Endothelial cell (in vitro differentiated cells): Measurements from ENCODE around the gene PRDM4. TPM values are rescaled to one million over a fixed set of nuclear protein-coding genes. Genes with fewer than 3 reads are reported as not detected.

ENCODE experiments used
- DNase-seq: peaks from one replicate; pipeline ENCODE4 v3.0.0; 2021; ENCODE audit warnings: low spot score
- H3K27ac Mint-ChIP-seq: one replicate; pipeline ENCODE4 v1.8.0; 2021; ENCODE audit warnings: mixed read lengths, inconsistent platforms; ENCODE audit not compliant: unreplicated experiment
- H3K27me3 Mint-ChIP-seq: one replicate; pipeline ENCODE4 v1.8.0; 2021; ENCODE audit warnings: mild to moderate bottlenecking, moderate library complexity, mixed read lengths, inconsistent platforms; ENCODE audit not compliant: unreplicated experiment
- H3K36me3 Mint-ChIP-seq: one replicate; pipeline ENCODE4 v1.8.0; 2021; ENCODE audit warnings: mild to moderate bottlenecking, low read depth, mixed read lengths, inconsistent platforms; ENCODE audit not compliant: unreplicated experiment
- H3K4me1 Mint-ChIP-seq: one replicate; pipeline ENCODE4 v1.8.0; 2021; ENCODE audit warnings: mild to moderate bottlenecking, mixed read lengths, inconsistent platforms; ENCODE audit not compliant: unreplicated experiment
- H3K4me3 Mint-ChIP-seq: one replicate; pipeline ENCODE4 v1.8.0; 2021; ENCODE audit warnings: mild to moderate bottlenecking, mixed read lengths, inconsistent platforms; ENCODE audit not compliant: unreplicated experiment
- H3K9me3 Mint-ChIP-seq: one replicate; pipeline ENCODE4 v1.8.0; 2021; ENCODE audit warnings: mixed read lengths, inconsistent platforms; ENCODE audit not compliant: unreplicated experiment
- total RNA-seq: library from RNA; stranded (reverse); fragmentation: NEBNext Ultra II Directional; extraction: Animal tissue kit (Norgen Biotek cat#: 25700); gene quantifications from one replicate; pipeline ENCODE4 v1.2.1, GENCODE V29; 2021; ENCODE audit not compliant: unreplicated experiment
- TF ChIP-seq, protein P1 (sequence below): fragments of 200-600 bp; sonication (generic); IDR thresholded peaks from one replicate; pipeline ENCODE4 v1.5.0; 2021; ENCODE audit warnings: antibody characterized with exemption; ENCODE audit not compliant: unreplicated experiment

The PRDM4 gene
- total RNA-seq, 1 donor from 2014 or later, result 23.0 TPM

GRCh38 chr12:107736914-107737313 is 24.0 kb downstream of the PRDM4 start:
- peaks cover 17% of the 10 kb centered on the region for H3K4me1 Mint-ChIP-seq
- H3K27ac Mint-ChIP-seq, result no peak overlapping the region
- H3K4me3 Mint-ChIP-seq, result no peak overlapping the region
- no peak for DNase-seq
- H3K9me3 Mint-ChIP-seq, result no peaks in the 10 kb centered on the region
- no peaks in the 10 kb centered on the region for H3K27me3 Mint-ChIP-seq
- TF ChIP-seq, protein P1, sequence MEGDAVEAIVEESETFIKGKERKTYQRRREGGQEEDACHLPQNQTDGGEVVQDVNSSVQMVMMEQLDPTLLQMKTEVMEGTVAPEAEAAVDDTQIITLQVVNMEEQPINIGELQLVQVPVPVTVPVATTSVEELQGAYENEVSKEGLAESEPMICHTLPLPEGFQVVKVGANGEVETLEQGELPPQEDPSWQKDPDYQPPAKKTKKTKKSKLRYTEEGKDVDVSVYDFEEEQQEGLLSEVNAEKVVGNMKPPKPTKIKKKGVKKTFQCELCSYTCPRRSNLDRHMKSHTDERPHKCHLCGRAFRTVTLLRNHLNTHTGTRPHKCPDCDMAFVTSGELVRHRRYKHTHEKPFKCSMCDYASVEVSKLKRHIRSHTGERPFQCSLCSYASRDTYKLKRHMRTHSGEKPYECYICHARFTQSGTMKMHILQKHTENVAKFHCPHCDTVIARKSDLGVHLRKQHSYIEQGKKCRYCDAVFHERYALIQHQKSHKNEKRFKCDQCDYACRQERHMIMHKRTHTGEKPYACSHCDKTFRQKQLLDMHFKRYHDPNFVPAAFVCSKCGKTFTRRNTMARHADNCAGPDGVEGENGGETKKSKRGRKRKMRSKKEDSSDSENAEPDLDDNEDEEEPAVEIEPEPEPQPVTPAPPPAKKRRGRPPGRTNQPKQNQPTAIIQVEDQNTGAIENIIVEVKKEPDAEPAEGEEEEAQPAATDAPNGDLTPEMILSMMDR, result no peak
- H3K36me3 Mint-ChIP-seq, result peaks cover 51% of the 10 kb centered on the region

DNA sequence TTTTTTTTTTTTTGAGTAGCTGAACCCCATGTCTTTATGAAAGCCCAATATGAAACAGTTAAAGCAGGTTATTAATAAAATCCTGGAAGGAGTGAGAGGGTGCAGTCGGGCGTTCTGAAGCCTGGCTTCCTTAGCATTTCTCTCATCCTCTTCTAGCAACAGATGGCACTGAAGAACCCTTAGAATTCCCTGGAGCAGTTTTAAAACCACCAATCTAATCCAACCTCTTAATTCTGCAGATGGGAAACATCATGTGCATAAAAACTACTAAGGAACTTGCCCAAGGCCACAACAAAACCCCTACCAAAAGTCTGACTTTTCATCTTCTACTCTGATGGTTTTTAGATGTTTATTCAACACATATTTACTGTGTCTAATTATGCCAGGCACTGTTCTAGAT is 25.2 kb downstream of the PRDM4 start:
- no peak for DNase-seq
- Mint-ChIP-seq H3K27ac (no peak overlapping the region), H3K27me3 (no peaks in the 10 kb centered on the region), H3K4me3 (no peak overlapping the region), H3K4me1 (peaks cover 26% of the 10 kb centered on the region), H3K9me3 (no peaks in the 10 kb centered on the region), H3K36me3 (peaks cover 45% of the 10 kb centered on the region)
- TF ChIP-seq, protein P1, result no peak

DNA sequence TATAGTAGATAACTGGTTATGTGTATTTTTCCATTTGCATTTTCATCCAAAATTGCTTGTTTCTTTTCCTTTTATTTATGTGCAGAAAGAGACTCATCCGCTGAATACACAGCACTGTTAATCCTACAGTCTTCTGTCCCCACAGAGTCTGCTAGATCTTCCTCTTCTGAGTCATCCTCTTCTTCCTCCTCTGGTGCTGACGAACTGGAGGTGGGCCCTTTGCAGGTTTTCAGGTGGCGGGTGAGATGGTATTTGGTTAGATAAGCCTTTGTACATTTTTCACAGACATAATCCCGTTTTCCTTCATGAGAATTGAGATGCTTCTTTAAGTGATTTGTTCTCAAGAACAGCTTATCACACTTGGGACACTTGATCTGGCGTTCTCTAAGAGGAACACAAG is 26.8 kb downstream of the PRDM4 start:
- peaks cover 34% of the 10 kb centered on the region for H3K4me1 Mint-ChIP-seq
- H3K9me3 Mint-ChIP-seq, result no peaks in the 10 kb centered on the region
- TF ChIP-seq, protein P1, result no peak
- no peak overlapping the region for H3K4me3 Mint-ChIP-seq
- peak overlapping the region; percentile 3 for H3K27ac Mint-ChIP-seq
- H3K36me3 Mint-ChIP-seq, result peaks cover 41% of the 10 kb centered on the region
- DNase-seq, result no peak
- no peaks in the 10 kb centered on the region for H3K27me3 Mint-ChIP-seq

GRCh38 chr12:107732365-107732764 is 28.6 kb downstream of the PRDM4 start:
- no peaks in the 10 kb centered on the region for H3K9me3 Mint-ChIP-seq
- H3K4me1 Mint-ChIP-seq, result peaks cover 36% of the 10 kb centered on the region
- H3K4me3 Mint-ChIP-seq, result no peak overlapping the region
- TF ChIP-seq, protein P1, result no peak
- peaks cover 32% of the 10 kb centered on the region for H3K36me3 Mint-ChIP-seq
- H3K27me3 Mint-ChIP-seq, result no peaks in the 10 kb centered on the region
- DNase-seq, result peak; percentile 13
- H3K27ac Mint-ChIP-seq, result peak overlapping the region; percentile 95

DNA sequence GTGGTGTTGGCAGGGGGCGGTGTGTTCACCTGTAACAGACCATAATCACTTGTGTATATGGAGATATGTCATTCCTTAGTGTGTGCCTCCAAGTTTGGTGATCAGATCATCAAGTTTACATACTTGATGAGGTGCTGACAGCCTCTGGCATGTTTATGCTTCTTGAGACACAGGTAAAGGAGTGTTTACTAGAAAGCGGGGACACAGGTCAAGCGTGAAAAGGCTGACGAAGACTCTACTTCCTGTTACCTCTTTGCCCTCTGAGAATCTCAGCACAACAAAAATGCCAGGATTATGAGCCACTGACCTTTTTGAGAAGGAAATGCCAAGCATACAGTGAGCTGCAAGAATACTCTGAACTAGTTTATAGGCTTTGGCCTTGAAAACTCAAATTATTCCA is 29.6 kb downstream of the PRDM4 start:
- H3K36me3 Mint-ChIP-seq, result peaks cover 25% of the 10 kb centered on the region
- no peak for DNase-seq
- no peaks in the 10 kb centered on the region for H3K9me3 Mint-ChIP-seq
- TF ChIP-seq, protein P1, result no peak
- H3K27me3 Mint-ChIP-seq, result no peaks in the 10 kb centered on the region
- no peak overlapping the region for H3K4me3 Mint-ChIP-seq
- peak overlapping the region; percentile 70 for H3K27ac Mint-ChIP-seq
- H3K4me1 Mint-ChIP-seq, result peaks cover 36% of the 10 kb centered on the region
